Small intestine (tissue), 7 donors: ENCODE measurements around the gene GFRA3. TPM values are rescaled to one million over a fixed set of nuclear protein-coding genes. Genes with fewer than 3 reads are reported as not detected.

Experiments
- DNase-seq, 2 donors: peaks; one replicate each; pipeline versions ENCODE4 v3.0.0 to v3.0.0-alpha.2; 2013
- FAIRE-seq: peaks from 2 replicates; lab custom pipeline; 2012; peaks lifted over from hg19 to GRCh38; lab: Jason Lieb, UNC
- H3K27ac ChIP-seq, 3 donors: one replicate each; pipeline ENCODE4 v1.5.1; 2013; ENCODE audit warnings: low read length in 2 of 3, mild to moderate bottlenecking in 2 of 3, control low read depth in 1 of 3, inconsistent platforms in 1 of 3, low read depth in 1 of 3, moderate library complexity in 1 of 3
- H3K27me3 ChIP-seq, 3 donors: one replicate each; pipeline ENCODE4 v1.6.1; 2013; ENCODE audit warnings: low read length in 3 of 3, inconsistent platforms in 1 of 3; ENCODE audit not compliant: control insufficient read depth in 3 of 3, insufficient read depth in 3 of 3
- H3K36me3 ChIP-seq, 3 donors: one replicate each; pipeline ENCODE4 v1.6.1; 2013; ENCODE audit warnings: low read length in 3 of 3, inconsistent platforms in 1 of 3, low read depth in 1 of 3, mild to moderate bottlenecking in 1 of 3, moderate library complexity in 1 of 3; ENCODE audit not compliant: control insufficient read depth in 3 of 3, insufficient read depth in 2 of 3
- H3K4me1 ChIP-seq, 3 donors: one replicate each; pipeline ENCODE4 v1.6.1; 2013; ENCODE audit warnings: low read length in 2 of 3, inconsistent platforms in 1 of 3, low read depth in 1 of 3, mild to moderate bottlenecking in 1 of 3, moderate library complexity in 1 of 3; ENCODE audit not compliant: control insufficient read depth in 3 of 3, insufficient read depth in 2 of 3
- H3K4me3 ChIP-seq, 3 donors: one replicate each; pipeline ENCODE4 v1.5.1; 2013; ENCODE audit warnings: low read length in 3 of 3, control low read depth in 1 of 3, inconsistent platforms in 1 of 3, low read depth in 1 of 3, mild to moderate bottlenecking in 1 of 3, moderate library complexity in 1 of 3
- H3K9me3 ChIP-seq, 2 donors: one replicate each; pipeline ENCODE4 v1.6.1; 2013; ENCODE audit warnings: low read depth in 1 of 2, low read length in 1 of 2; ENCODE audit not compliant: control insufficient read depth in 2 of 2, insufficient read depth in 1 of 2
- WGBS, 3 donors: extraction: QIAGEN DNeasy Blood & Tissue Kit; methylation state at CpG; one replicate each; pipeline ENCODE4 v1.1.7; 2013; 5-methylcytosine and 5-hydroxymethylcytosine counted together
- polyA plus RNA-seq, 4 donors: library from polyadenylated mRNA; stranded (reverse) in 3 of 4; unstranded in 1 of 4; fragments of 200-250 nt in 3 of 4; fragments of 120-200 nt in 1 of 4; gene quantifications; one replicate each; pipeline versions ENCODE4 v1.2.1 to v1.2.3, GENCODE V29; 2013
- donor health status: healthy with polysubstance abuse.
- donor health status: control.
- donor health status: control.
- donor health status: Bipolar disorder and iron deficiency.
- donor health status: healthy.

Gene GFRA3
- polyA plus RNA-seq, 4 donors = 0.67 to 4.2 (median 1.1) TPM; not detected in 1

- Histone ChIP-seq H3K4me3 (no peak overlapping the region), H3K9me3 (peaks cover 0 to 16% of the 10 kb centered on the region in 2 donors), H3K4me1 (no peaks in the 10 kb centered on the region), H3K27me3 (no peaks in the 10 kb centered on the region), H3K36me3 (no peaks in the 10 kb centered on the region), H3K27ac (no peak overlapping the region)
- FAIRE-seq (no peak), DNase-seq (no peak)
These were observed 44.2 kb downstream of the GFRA3 start for GRCh38 chr5:138230261-138230660.

GRCh38 chr5:138229387-138229786 lies 45.0 kb downstream of the GFRA3 start:
- Histone ChIP-seq H3K4me1 (no peaks in the 10 kb centered on the region), H3K27ac (no peak overlapping the region), H3K27me3 (no peaks in the 10 kb centered on the region), H3K9me3 (peaks cover 0 to 16% of the 10 kb centered on the region in 2 donors), H3K36me3 (no peaks in the 10 kb centered on the region), H3K4me3 (no peak overlapping the region)
- no peak for DNase-seq
- WGBS, 3 donors = 73 to 89% (median 88%) methylated on average over 6 of the region's 6 CpGs
- FAIRE-seq = no peak

GRCh38 chr5:138226910-138227309 lies 47.5 kb downstream of the GFRA3 start:
- Histone ChIP-seq H3K27me3 (peaks cover 0 to 2% (median 0%) of the 10 kb centered on the region in 3 donors), H3K4me3 (no peak overlapping the region), H3K36me3 (no peaks in the 10 kb centered on the region), H3K9me3 (peaks cover 0 to 16% of the 10 kb centered on the region in 2 donors), H3K27ac (no peak overlapping the region), H3K4me1 (no peaks in the 10 kb centered on the region)
- DNase-seq = no peak
- FAIRE-seq = no peak

GRCh38 chr5:138224712-138225111 lies 49.7 kb downstream of the GFRA3 start:
- Histone ChIP-seq H3K27ac (no peak overlapping the region), H3K36me3 (no peaks in the 10 kb centered on the region), H3K4me3 (no peak overlapping the region), H3K27me3 (peaks cover 0 to 2% (median 0%) of the 10 kb centered on the region in 3 donors), H3K4me1 (no peaks in the 10 kb centered on the region), H3K9me3 (peaks cover 0 to 16% of the 10 kb centered on the region in 2 donors)
- FAIRE-seq = no peak
- DNase-seq = no peak
- 65 to 77% (median 68%) methylated on average over 6 of the region's 6 CpGs for WGBS, 3 donors

GRCh38 chr5:138223532-138223931 lies 50.9 kb downstream of the GFRA3 start:
- H3K9me3 ChIP-seq = peaks cover 0 to 19% of the 10 kb centered on the region in 2 donors
- H3K4me1 ChIP-seq = no peaks in the 10 kb centered on the region
- no peaks in the 10 kb centered on the region for H3K36me3 ChIP-seq
- peaks cover 0 to 2% (median 0%) of the 10 kb centered on the region in 3 donors for H3K27me3 ChIP-seq
- 89 to 95% (median 92%) methylated on average over 1 of the region's 1 CpG for WGBS, 3 donors
- DNase-seq (no peak), FAIRE-seq (no peak)
- no peak overlapping the region for H3K4me3 ChIP-seq
- H3K27ac ChIP-seq = no peak overlapping the region

GRCh38 chr5:138216799-138217198 lies 57.6 kb downstream of the GFRA3 start:
- DNase-seq (no peak), FAIRE-seq (no peak)
- H3K27me3 ChIP-seq = no peaks in the 10 kb centered on the region
- no peaks in the 10 kb centered on the region for H3K36me3 ChIP-seq
- H3K4me3 ChIP-seq = no peak overlapping the region
- peaks cover 0 to 3% of the 10 kb centered on the region in 2 donors for H3K9me3 ChIP-seq
- H3K27ac ChIP-seq = no peak overlapping the region
- H3K4me1 ChIP-seq = peaks cover 0 to 9% (median 2%) of the 10 kb centered on the region in 3 donors
- WGBS, 3 donors = 74 to 81% (median 80%) methylated on average over 2 of the region's 2 CpGs

GRCh38 chr5:138213161-138214029 lies 61.0 kb downstream of the GFRA3 start, which contains the start of gene CDC23:
Gene CDC23 (minus strand): TSS chr5:138213323. CDS start chr5:138213312, 11 bp downstream.
- peak within 1 kb of the TSS; percentile 92 to 99 (median 98) for H3K4me3 ChIP-seq
- H3K4me1 ChIP-seq = peaks cover 0 to 9% (median 2%) of the 10 kb centered on the region in 3 donors
- H3K9me3 ChIP-seq = no peaks in the 10 kb centered on the region
- H3K27me3 ChIP-seq = no peaks in the 10 kb centered on the region
- DNase-seq (peak; percentile 99), FAIRE-seq (peak; percentile 92)
- WGBS, 3 donors = 1 to 2% (median 2%) methylated on average over 32 of the region's 32 CpGs
- peak within 1 kb of the TSS; percentile 70 to 94 (median 74) for H3K27ac ChIP-seq
- H3K36me3 ChIP-seq = peaks cover 0 to 11% (median 0%) of the 10 kb centered on the region in 3 donors

GRCh38 chr5:138212828-138213160 lies 61.6 kb downstream of the GFRA3 start:
- Histone ChIP-seq H3K9me3 (no peaks in the 10 kb centered on the region), H3K4me1 (peaks cover 0 to 9% (median 2%) of the 10 kb centered on the region in 3 donors), H3K4me3 (peak overlapping the region; percentile 92 to 99 (median 98)), H3K27me3 (no peaks in the 10 kb centered on the region), H3K27ac (peak overlapping the region; percentile 70 to 94 (median 74)), H3K36me3 (peaks cover 0 to 14% (median 0%) of the 10 kb centered on the region in 3 donors)
- DNase-seq (no peak), FAIRE-seq (no peak)
- WGBS, 3 donors = 0 to 2% (median 1%) methylated on average over 8 of the region's 8 CpGs
